CD4-positive, CD25-positive, alpha-beta regulatory T cell (primary cell): ENCODE results near the gene C5orf15. TPM values are rescaled to one million over a fixed set of nuclear protein-coding genes. Genes with fewer than 3 reads are reported as not detected.

Experiments
- ATAC-seq, 2 donors: fragments of 150-1000 bp; cut with Tn5 transposase; one replicate each; pipeline ENCODE4 v1.10.0; 2021; ENCODE audit warnings: low read depth in 2 of 2, moderate number of reproducible peaks in 2 of 2, moderate library complexity in 1 of 2
- DNase-seq, 3 donors: peaks; one replicate each; pipeline versions ENCODE4 v3.0.0 to v3.0.0-alpha.2; 2012 to 2022; ENCODE audit warnings: mixed read lengths in 1 of 3
- H3K27ac ChIP-seq: one replicate; pipeline ENCODE4 v1.7.0; 2013; ENCODE audit warnings: mild to moderate bottlenecking, low read length; ENCODE audit not compliant: insufficient read depth, poor library complexity, severe bottlenecking
- H3K27me3 ChIP-seq: one replicate; pipeline ENCODE4 v1.7.0; 2013; ENCODE audit warnings: low read length; ENCODE audit not compliant: control insufficient read depth, insufficient read depth
- H3K36me3 ChIP-seq: one replicate; pipeline ENCODE4 v1.7.0; 2013; ENCODE audit warnings: mild to moderate bottlenecking, low read length, moderate library complexity; ENCODE audit not compliant: control insufficient read depth, insufficient read depth
- H3K4me1 ChIP-seq: 2 replicates; pipeline ENCODE4 v1.7.0; 2013; ENCODE audit warnings: mild to moderate bottlenecking, low read length; ENCODE audit not compliant: insufficient read depth, control insufficient read depth, poor library complexity, severe bottlenecking
- H3K4me3 ChIP-seq: one replicate; pipeline ENCODE4 v1.7.0; 2013; ENCODE audit warnings: low read depth, mild to moderate bottlenecking, low read length, moderate library complexity
- H3K9me3 ChIP-seq, 2 experiments: 1 replicate in 1 of 2; 2 replicates in 1 of 2; pipeline ENCODE4 v1.7.0; 2013; ENCODE audit warnings: low read length in 2 of 2, mild to moderate bottlenecking in 1 of 2, moderate library complexity in 1 of 2; ENCODE audit not compliant: control insufficient read depth in 2 of 2
- H3K27ac Mint-ChIP-seq, 3 donors: one replicate each; pipeline ENCODE4 v1.8.0; 2020 to 2022; ENCODE audit warnings: mild to moderate bottlenecking in 3 of 3, mixed read lengths in 3 of 3, moderate library complexity in 2 of 3
- H3K27me3 Mint-ChIP-seq: one replicate; pipeline ENCODE4 v1.8.0; 2022; ENCODE audit warnings: mild to moderate bottlenecking, mixed read lengths
- H3K36me3 Mint-ChIP-seq: one replicate; pipeline ENCODE4 v1.8.0; 2020; ENCODE audit warnings: mixed read lengths
- H3K4me1 Mint-ChIP-seq, 4 donors: one replicate each; pipeline ENCODE4 v1.8.0; 2020 to 2022; ENCODE audit warnings: mixed read lengths in 4 of 4, mild to moderate bottlenecking in 1 of 4
- H3K4me3 Mint-ChIP-seq, 4 donors: one replicate each; pipeline ENCODE4 v1.8.0; 2020 to 2022; ENCODE audit warnings: mild to moderate bottlenecking in 4 of 4, mixed read lengths in 4 of 4, moderate library complexity in 3 of 4
- H3K9me3 Mint-ChIP-seq, 7 donors: one replicate each; pipeline ENCODE4 v1.8.0; 2020 to 2022; ENCODE audit warnings: mixed read lengths in 7 of 7, mild to moderate bottlenecking in 3 of 7, moderate library complexity in 2 of 7
- polyA plus RNA-seq, 4 donors: library from polyadenylated mRNA; unstranded; fragments of 300-500 nt; fragmentation: Illumina TruSeq; gene quantifications; one replicate each; pipeline ENCODE4 v1.2.3, GENCODE V29; 2021
- total RNA-seq: library from RNA; stranded (reverse); gene quantifications from one replicate; pipeline ENCODE4 v1.2.3, GENCODE V29; 2022

The C5orf15 gene
- total and polyA plus RNA-seq, 5 donors from 2014 or later, result 12.9 to 34.8 (median 25.4) TPM

GRCh38 chr5:133947431-133947841 lies 21.0 kb downstream of the C5orf15 start:
- Mint-ChIP-seq H3K4me1 (no peaks in the 10 kb centered on the region), H3K27me3 (peaks cover 4% of the 10 kb centered on the region), H3K9me3 (peaks cover 0 to 1% (median 0%) of the 10 kb centered on the region in 7 donors), H3K36me3 (no peaks in the 10 kb centered on the region), H3K27ac (no peak overlapping the region), H3K4me3 (no peak overlapping the region)
- Histone ChIP-seq H3K9me3 (no peaks in the 10 kb centered on the region), H3K4me1 (no peaks in the 10 kb centered on the region), H3K27me3 (peaks cover 4% of the 10 kb centered on the region), H3K27ac (no peak overlapping the region), H3K4me3 (no peak overlapping the region), H3K36me3 (no peaks in the 10 kb centered on the region)
- DNase-seq (no peak), ATAC-seq (no peak)

- H3K4me3 ChIP-seq, result no peak overlapping the region
- DNase-seq, result no peak
- H3K4me1 ChIP-seq, result no peaks in the 10 kb centered on the region
- no peak for ATAC-seq
- Mint-ChIP-seq H3K27ac (no peak overlapping the region), H3K4me1 (no peaks in the 10 kb centered on the region), H3K4me3 (no peak overlapping the region), H3K27me3 (peaks cover 4% of the 10 kb centered on the region), H3K9me3 (peaks cover 0 to 1% (median 0%) of the 10 kb centered on the region in 7 donors), H3K36me3 (no peaks in the 10 kb centered on the region)
- no peaks in the 10 kb centered on the region for H3K36me3 ChIP-seq
- H3K9me3 ChIP-seq, result no peaks in the 10 kb centered on the region
- no peak overlapping the region for H3K27ac ChIP-seq
- H3K27me3 ChIP-seq, result peaks cover 4% of the 10 kb centered on the region
Measured at GRCh38 chr5:133945568-133945967, 22.9 kb downstream of the C5orf15 start.

DNA sequence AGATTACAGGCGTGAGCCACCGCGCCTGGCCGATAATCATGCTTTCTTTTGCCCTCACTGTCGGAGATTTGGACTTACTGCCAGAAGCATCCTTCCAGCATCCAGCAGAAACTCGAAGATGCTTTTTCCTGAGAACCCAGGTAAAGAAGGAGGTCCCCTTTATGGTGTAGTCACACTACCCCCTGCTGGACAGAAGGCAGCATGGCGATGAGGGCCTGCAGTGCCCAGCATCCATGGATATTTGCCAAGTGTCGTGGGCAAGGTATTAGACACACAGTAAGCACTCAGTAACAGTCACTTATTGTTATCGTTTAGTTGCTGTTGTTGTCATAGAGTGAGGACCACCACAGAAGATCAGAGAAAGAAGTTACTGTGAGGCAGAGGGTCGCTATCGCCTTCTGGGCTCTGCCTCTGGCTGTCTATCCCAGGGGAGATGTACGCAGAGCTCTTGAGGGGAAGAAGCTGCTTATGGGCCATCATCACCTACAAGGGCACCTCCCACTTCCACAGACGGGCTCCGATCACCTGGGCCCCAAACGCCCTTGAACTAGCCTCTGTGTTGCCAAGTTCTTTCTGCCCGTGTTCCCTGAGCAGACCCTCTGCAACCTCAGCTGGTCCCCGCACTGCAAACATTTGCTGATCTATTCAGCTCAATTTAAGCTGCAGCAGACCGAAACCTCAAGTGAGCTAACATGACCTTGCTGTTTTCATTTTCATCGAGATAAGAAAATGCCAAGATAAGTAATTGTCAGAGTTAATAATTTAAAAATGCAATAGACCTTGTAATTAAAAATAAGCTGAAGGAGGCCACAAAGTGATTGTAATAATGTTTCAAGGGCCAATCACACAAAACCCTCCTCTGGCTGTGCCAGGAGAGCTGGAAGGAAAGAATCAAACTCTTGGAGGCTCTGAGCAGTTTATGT lies 23.9 kb downstream of the C5orf15 start:
- Histone ChIP-seq H3K27me3 (peaks cover 4% of the 10 kb centered on the region), H3K9me3 (no peaks in the 10 kb centered on the region), H3K4me3 (no peak overlapping the region), H3K36me3 (no peaks in the 10 kb centered on the region), H3K4me1 (no peaks in the 10 kb centered on the region), H3K27ac (no peak overlapping the region)
- no peak overlapping the region for H3K4me3 Mint-ChIP-seq
- peaks cover 0 to 1% (median 0%) of the 10 kb centered on the region in 7 donors for H3K9me3 Mint-ChIP-seq
- H3K36me3 Mint-ChIP-seq, result no peaks in the 10 kb centered on the region
- H3K27ac Mint-ChIP-seq, result no peak overlapping the region
- peak in 2 of 3 donors; percentile 8 to 44 for DNase-seq
- H3K27me3 Mint-ChIP-seq, result peaks cover 4% of the 10 kb centered on the region
- no peak for ATAC-seq
- H3K4me1 Mint-ChIP-seq, result no peaks in the 10 kb centered on the region

GRCh38 chr5:133943475-133943817 lies 25.0 kb downstream of the C5orf15 start:
- DNase-seq (no peak), ATAC-seq (no peak)
- Histone ChIP-seq H3K27ac (no peak overlapping the region), H3K27me3 (peaks cover 4% of the 10 kb centered on the region), H3K36me3 (no peaks in the 10 kb centered on the region), H3K4me3 (no peak overlapping the region), H3K4me1 (no peaks in the 10 kb centered on the region), H3K9me3 (no peaks in the 10 kb centered on the region)
- no peak overlapping the region for H3K4me3 Mint-ChIP-seq
- peaks cover 4% of the 10 kb centered on the region for H3K27me3 Mint-ChIP-seq
- H3K9me3 Mint-ChIP-seq, result peaks cover 0 to 1% (median 0%) of the 10 kb centered on the region in 7 donors
- no peak overlapping the region for H3K27ac Mint-ChIP-seq
- H3K36me3 Mint-ChIP-seq, result no peaks in the 10 kb centered on the region
- no peaks in the 10 kb centered on the region for H3K4me1 Mint-ChIP-seq

DNA sequence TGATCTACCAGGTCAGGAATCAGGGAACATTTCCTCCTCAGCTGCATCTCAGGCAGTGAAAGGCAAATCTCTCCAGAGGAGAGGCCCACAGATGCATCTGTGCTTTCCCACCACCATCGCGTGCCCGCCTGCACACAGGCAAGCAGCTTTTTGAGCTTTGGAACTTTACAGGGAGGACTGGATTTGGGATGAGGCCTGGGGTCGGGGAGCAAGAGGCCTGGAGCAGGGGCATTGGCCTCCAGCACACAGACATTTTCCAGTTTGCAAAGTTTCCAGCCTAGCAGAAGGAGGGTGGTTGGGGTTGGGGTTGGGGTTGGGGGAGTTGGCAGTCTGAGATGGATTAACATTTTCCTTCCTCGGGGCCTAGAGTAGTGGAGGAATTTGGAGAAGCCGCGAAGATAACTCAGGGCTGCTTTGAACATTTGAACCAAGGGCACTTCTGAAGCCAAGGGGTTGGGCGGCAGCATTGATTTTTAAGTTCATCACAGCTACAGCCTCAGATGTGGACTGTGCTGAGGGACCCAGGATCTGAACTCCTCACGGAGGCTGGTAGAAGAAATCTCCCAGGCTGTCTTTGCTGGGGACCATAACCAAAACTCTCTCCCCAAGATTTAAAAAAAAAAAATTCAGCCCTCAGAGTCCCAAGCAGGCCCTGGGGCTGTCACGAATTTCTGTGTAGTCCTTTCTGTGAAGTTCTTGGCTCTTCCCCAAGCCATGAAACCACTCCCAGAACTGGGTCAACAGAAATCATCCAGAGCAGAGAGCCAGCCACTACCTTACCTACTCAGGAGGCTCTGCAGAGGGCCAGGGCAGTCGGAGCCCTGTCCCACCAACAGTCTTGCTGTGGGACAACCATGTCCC lies 25.6 kb downstream of the C5orf15 start:
- H3K27me3 Mint-ChIP-seq, result peaks cover 4% of the 10 kb centered on the region
- Histone ChIP-seq H3K4me3 (no peak overlapping the region), H3K27me3 (peaks cover 4% of the 10 kb centered on the region), H3K4me1 (no peaks in the 10 kb centered on the region), H3K36me3 (no peaks in the 10 kb centered on the region), H3K9me3 (no peaks in the 10 kb centered on the region), H3K27ac (no peak overlapping the region)
- ATAC-seq (no peak), DNase-seq (no peak)
- no peaks in the 10 kb centered on the region for H3K36me3 Mint-ChIP-seq
- H3K9me3 Mint-ChIP-seq, result peaks cover 0 to 1% (median 0%) of the 10 kb centered on the region in 7 donors
- no peak overlapping the region for H3K4me3 Mint-ChIP-seq
- peak overlapping the region in 1 of 3 donors; percentile 25 for H3K27ac Mint-ChIP-seq
- no peaks in the 10 kb centered on the region for H3K4me1 Mint-ChIP-seq

DNA sequence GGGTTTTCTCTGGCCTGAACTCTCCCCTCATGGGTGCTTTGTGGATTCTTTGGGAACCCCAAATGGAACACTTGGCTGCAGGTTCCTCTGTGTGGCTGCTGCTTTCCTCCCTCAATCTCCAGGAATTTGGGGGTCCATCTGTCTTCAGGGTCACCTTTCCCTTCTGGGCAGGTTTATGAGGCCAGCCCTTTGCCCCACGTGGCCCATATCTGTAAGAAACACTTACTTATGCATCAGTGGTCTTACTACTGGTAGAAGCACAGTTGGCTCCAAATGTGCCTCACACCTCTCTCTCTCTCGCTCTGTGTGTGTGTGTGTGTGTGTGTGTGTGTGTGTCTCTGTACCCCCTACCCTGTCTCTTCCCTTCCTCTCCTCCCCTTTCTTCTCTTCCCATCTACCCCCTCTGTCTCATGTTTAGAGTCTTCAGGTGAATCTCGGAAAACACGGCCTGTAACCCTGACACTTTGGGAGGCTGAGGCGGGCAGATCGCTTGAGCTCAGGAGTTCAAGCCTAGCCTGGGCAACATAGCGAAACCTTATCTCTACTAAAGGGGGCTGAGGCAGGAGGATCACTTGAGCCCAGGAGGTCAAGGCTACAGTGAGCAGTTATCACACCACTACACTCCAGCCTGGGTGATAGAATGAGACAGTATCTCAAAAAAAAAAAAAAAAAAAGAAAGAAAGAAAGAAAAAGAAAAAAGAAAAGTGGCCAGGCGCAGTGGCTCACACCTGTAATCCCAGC lies 26.8 kb downstream of the C5orf15 start:
- no peak for DNase-seq

GRCh38 chr5:133939668-133940067 lies 28.8 kb downstream of the C5orf15 start:
- no peaks in the 10 kb centered on the region for H3K9me3 ChIP-seq
- H3K27ac ChIP-seq, result no peak overlapping the region
- ATAC-seq, result no peak
- no peaks in the 10 kb centered on the region for H3K36me3 Mint-ChIP-seq
- no peaks in the 10 kb centered on the region for H3K36me3 ChIP-seq
- no peak overlapping the region for H3K4me3 Mint-ChIP-seq
- H3K27me3 Mint-ChIP-seq, result peaks cover 4% of the 10 kb centered on the region
- no peaks in the 10 kb centered on the region for H3K4me1 ChIP-seq
- no peak overlapping the region for H3K4me3 ChIP-seq
- no peaks in the 10 kb centered on the region for H3K27me3 ChIP-seq
- no peaks in the 10 kb centered on the region for H3K4me1 Mint-ChIP-seq
- H3K9me3 Mint-ChIP-seq, result peaks cover 0 to 1% (median 0%) of the 10 kb centered on the region in 7 donors
- DNase-seq, result no peak
- H3K27ac Mint-ChIP-seq, result no peak overlapping the region

More for the DNA sequence above, 26.8 kb downstream of the C5orf15 start:
- Mint-ChIP-seq H3K9me3 (peaks cover 0 to 1% (median 0%) of the 10 kb centered on the region in 7 donors), H3K4me3 (no peak overlapping the region), H3K36me3 (no peaks in the 10 kb centered on the region), H3K27me3 (peaks cover 4% of the 10 kb centered on the region), H3K4me1 (no peaks in the 10 kb centered on the region), H3K27ac (no peak overlapping the region)
- Histone ChIP-seq H3K27me3 (peaks cover 4% of the 10 kb centered on the region), H3K27ac (no peak overlapping the region), H3K4me1 (no peaks in the 10 kb centered on the region), H3K4me3 (no peak overlapping the region), H3K9me3 (no peaks in the 10 kb centered on the region), H3K36me3 (no peaks in the 10 kb centered on the region)
- no peak for ATAC-seq
